BJ (cell line): Measurements from ENCODE around the gene AURKAIP1. TPM values are rescaled to one million over a fixed set of nuclear protein-coding genes. Genes with fewer than 3 reads are reported as not detected.

Source experiments
- CTCF ChIA-PET: fragments of 350-600 bp; formaldehyde crosslinking; extraction: SDS; loops from one replicate; lab custom pipeline; 2021; ENCODE audit warnings: antibody characterized with exemption, inconsistent platforms; lab: Yijun Ruan, JAX
- POLR2A ChIA-PET: fragments of 300-600 bp; sonication (Branson Sonifier 250); formaldehyde crosslinking; extraction: SDS; loops from one replicate; lab custom pipeline; 2021; ENCODE audit warnings: antibody characterized with exemption; lab: Charles Lee
- DNase-seq: peaks from one replicate; pipeline ENCODE4 v3.0.0-alpha.2; 2011; ENCODE audit warnings: low read depth
- H3K27me3 ChIP-seq: 2 replicates; pipeline ENCODE4 v1.6.0; 2011; ENCODE audit warnings: low read length; ENCODE audit not compliant: control insufficient read depth, insufficient read depth
- H3K36me3 ChIP-seq: 2 replicates; pipeline ENCODE4 v1.5.1; 2011; ENCODE audit warnings: low read length; ENCODE audit not compliant: control insufficient read depth, insufficient read depth
- H3K4me3 ChIP-seq: 2 replicates; pipeline ENCODE4 v1.5.1; 2011; ENCODE audit warnings: low read depth, mild to moderate bottlenecking, control low read depth, low read length
- CTCF ChIP-seq: IDR thresholded peaks from 2 replicates; pipeline ENCODE4 v1.5.1; 2011; ENCODE audit warnings: low read depth, mild to moderate bottlenecking, control low read depth, inconsistent platforms, low read length, moderate library complexity; ENCODE audit not compliant: insufficient read depth
- polyA plus RNA-seq: library from polyadenylated mRNA; depleted of rRNA; stranded (reverse); fragments of >200 nt; gene quantifications from 2 replicates; pipeline ENCODE4 v1.2.3, GENCODE V29; 2011

Gene AURKAIP1
- polyA plus RNA-seq, 1 experiment = 97.8 TPM

GRCh38 chr1:1338278-1338677 lies 36.7 kb downstream of the AURKAIP1 start:
- no peak for TF ChIP-seq CTCF
- POLR2A ChIA-PET = no interaction called here
- CTCF ChIA-PET = interaction anchor here (0.5 kb wide), 1 partner anchor 333 kb away, joined by 3 read pairs; no protein-coding TSS in a partner anchor
- Histone ChIP-seq H3K4me3 (no peak overlapping the region), H3K27me3 (no peaks in the 10 kb centered on the region), H3K36me3 (peaks cover 28% of the 10 kb centered on the region)
- DNase-seq = no peak

GRCh38 chr1:1337793-1338147 lies 37.2 kb downstream of the AURKAIP1 start:
- no peak for DNase-seq
- no peak overlapping the region for H3K4me3 ChIP-seq
- TF ChIP-seq CTCF = no peak
- H3K27me3 ChIP-seq = no peaks in the 10 kb centered on the region
- POLR2A ChIA-PET = no interaction called here
- CTCF ChIA-PET = no interaction called here
- peaks cover 28% of the 10 kb centered on the region for H3K36me3 ChIP-seq

GRCh38 chr1:1336931-1337792 lies 37.8 kb downstream of the AURKAIP1 start:
- CTCF ChIA-PET = interaction anchor here (2.1 to 2.7 kb wide), 2 partner anchors 9 to 35 kb away, joined by 6 to 13 read pairs; no protein-coding TSS in a partner anchor
- Histone ChIP-seq H3K36me3 (peaks cover 28% of the 10 kb centered on the region), H3K27me3 (no peaks in the 10 kb centered on the region)

GRCh38 chr1:1336446-1336845 lies 38.6 kb downstream of the AURKAIP1 start:
- ChIA-PET POLR2A (no interaction called here), CTCF (interaction anchor here (1.1 to 2.7 kb wide), 3 partner anchors 10 to 35 kb away, joined by 3 to 13 read pairs (median 6); no protein-coding TSS in a partner anchor)
- TF ChIP-seq CTCF = no peak
- no peaks in the 10 kb centered on the region for H3K27me3 ChIP-seq
- H3K36me3 ChIP-seq = peaks cover 22% of the 10 kb centered on the region
- DNase-seq = no peak
- no peak overlapping the region for H3K4me3 ChIP-seq

More at GRCh38 chr1:1336931-1337792, 37.8 kb downstream of the AURKAIP1 start:
- TF ChIP-seq CTCF = no peak
- DNase-seq = no peak
- no peak overlapping the region for H3K4me3 ChIP-seq
- POLR2A ChIA-PET = no interaction called here

GRCh38 chr1:1335792-1336248 lies 39.2 kb downstream of the AURKAIP1 start:
- CTCF ChIA-PET = interaction anchor here (1.1 to 2.7 kb wide), 3 partner anchors 11 to 36 kb away, joined by 3 to 13 read pairs (median 6); no protein-coding TSS in a partner anchor
- DNase-seq = no peak
- no peak for TF ChIP-seq CTCF
- POLR2A ChIA-PET = no interaction called here
- Histone ChIP-seq H3K27me3 (no peaks in the 10 kb centered on the region), H3K36me3 (peaks cover 16% of the 10 kb centered on the region), H3K4me3 (no peak overlapping the region)
